Kidney (tissue), 14 donors: ENCODE data around the gene OGFR. TPM values are rescaled to one million over a fixed set of nuclear protein-coding genes. Genes with fewer than 3 reads are reported as not detected.

Source experiments
- DNase-seq, 5 donors: peaks; one replicate each; pipeline ENCODE4 v3.0.0-alpha.2; 2013 to 2020
- FAIRE-seq: peaks from 2 replicates; lab custom pipeline; 2012; peaks lifted over from hg19 to GRCh38; lab: Jason Lieb, UNC
- H3K27ac ChIP-seq, 2 donors: one replicate each; pipeline ENCODE4 v1.7.0; 2013; ENCODE audit warnings: low read depth in 2 of 2, low read length in 2 of 2, inconsistent platforms in 1 of 2
- H3K27me3 ChIP-seq: one replicate; pipeline ENCODE4 v1.7.1; 2013; ENCODE audit warnings: low read length, inconsistent platforms; ENCODE audit not compliant: control insufficient read depth, insufficient read depth
- H3K36me3 ChIP-seq, 3 donors: one replicate each; pipeline versions ENCODE4 v1.7.0 to v1.7.1; 2013; ENCODE audit warnings: low read length in 3 of 3, control low read depth in 1 of 3, inconsistent platforms in 1 of 3; ENCODE audit not compliant: insufficient read depth in 3 of 3, control insufficient read depth in 2 of 3
- H3K4me1 ChIP-seq, 3 donors: one replicate each; pipeline versions ENCODE4 v1.7.0 to v1.7.1; 2013; ENCODE audit warnings: low read length in 3 of 3, inconsistent platforms in 1 of 3, low read depth in 1 of 3; ENCODE audit not compliant: control insufficient read depth in 2 of 3, insufficient read depth in 2 of 3
- H3K4me3 ChIP-seq, 3 donors: one replicate each; pipeline versions ENCODE4 v1.7.0 to v1.8.1; 2013; ENCODE audit warnings: low read length in 3 of 3, control low read depth in 1 of 3, inconsistent platforms in 1 of 3
- H3K9ac ChIP-seq, 3 donors: one replicate each; pipeline versions ENCODE4 v1.7.0 to v1.7.1; 2013; ENCODE audit warnings: low read length in 3 of 3, control low read depth in 1 of 3, inconsistent platforms in 1 of 3
- H3K9me3 ChIP-seq, 3 donors: one replicate each; pipeline versions ENCODE4 v1.7.0 to v1.7.1; 2013; ENCODE audit warnings: low read length in 3 of 3, control low read depth in 1 of 3, inconsistent platforms in 1 of 3; ENCODE audit not compliant: control insufficient read depth in 2 of 3, insufficient read depth in 1 of 3
- CTCF ChIP-seq: IDR thresholded peaks from 3 replicates; pipeline ENCODE4 v1.5.1; 2012; ENCODE audit warnings: mild to moderate bottlenecking, moderate library complexity, borderline replicate concordance; ENCODE audit not compliant: insufficient read depth; ENCODE audit errors: extremely low read depth
- intact Hi-C: fragments of 100-400 bp; cut with DNase I; formaldehyde crosslinking; loops from one replicate; pipeline ENCODE4 v1.11.1; 2022
- polyA plus RNA-seq: library from polyadenylated mRNA; stranded (reverse); fragments of 350-450 nt; fragmentation: Illumina TruSeq; extraction: RNeasy Lipid Tissue Mini Kit (QIAGEN cat#74804); gene quantifications from one replicate; pipeline ENCODE4 v1.2.3, GENCODE V29; 2014; ENCODE audit warnings: low read depth, low replicate concordance; ENCODE audit not compliant: insufficient read depth
- total RNA-seq: library from RNA; stranded (reverse); fragmentation: NEBNext Ultra II Directional; extraction: Animal tissue kit (Norgen Biotek cat#: 25700); gene quantifications from one replicate; pipeline ENCODE4 v1.2.1, GENCODE V29; 2021
- donor health status: control.
- donor health status: control.
- donor health status: control.
- donor health status: control.
- donor health status: control.
- donor health status: DM: yes; HTN: yes; CAD: no.
- donor health status: Normal renal cell carcinoma (clear cell type).

The OGFR gene
- total and polyA plus RNA-seq, 2 donors from 2014 or later: 33.7 to 46.8 TPM

- no peak overlapping the region for H3K9ac ChIP-seq
- TF ChIP-seq CTCF: no peak
- no peaks in the 10 kb centered on the region for H3K27me3 ChIP-seq
- DNase-seq (no peak), FAIRE-seq (no peak)
- no peaks in the 10 kb centered on the region for H3K4me1 ChIP-seq
- H3K4me3 ChIP-seq: no peak overlapping the region
- intact Hi-C loops: no loop called here
- H3K36me3 ChIP-seq: no peaks in the 10 kb centered on the region
- H3K9me3 ChIP-seq: no peaks in the 10 kb centered on the region
- no peak overlapping the region for H3K27ac ChIP-seq
Measured at GRCh38 chr20:62785393-62785792, 19.2 kb upstream of the OGFR start.

- peak in 4 of 5 donors; percentile 80 to 91 (median 85) for DNase-seq
- FAIRE-seq: no peak
- Histone ChIP-seq H3K9me3 (no peaks in the 10 kb centered on the region), H3K36me3 (no peaks in the 10 kb centered on the region), H3K9ac (no peak overlapping the region), H3K27ac (no peak overlapping the region), H3K4me3 (no peak overlapping the region), H3K27me3 (no peaks in the 10 kb centered on the region), H3K4me1 (no peaks in the 10 kb centered on the region)
- intact Hi-C loops: no loop called here
- no peak for TF ChIP-seq CTCF
Measured at GRCh38 chr20:62786157-62786556, 18.5 kb upstream of the OGFR start.

GRCh38 chr20:62787321-62787720 is 17.3 kb upstream of the OGFR start:
- DNase-seq (no peak), FAIRE-seq (no peak)
- Histone ChIP-seq H3K4me3 (no peak overlapping the region), H3K9ac (no peak overlapping the region), H3K36me3 (no peaks in the 10 kb centered on the region), H3K4me1 (no peaks in the 10 kb centered on the region), H3K27me3 (no peaks in the 10 kb centered on the region), H3K27ac (no peak overlapping the region), H3K9me3 (no peaks in the 10 kb centered on the region)
- intact Hi-C loops: no loop called here
- no peak for TF ChIP-seq CTCF

GRCh38 chr20:62787866-62788265 is 16.8 kb upstream of the OGFR start:
- Histone ChIP-seq H3K9ac (no peak overlapping the region), H3K27me3 (no peaks in the 10 kb centered on the region), H3K9me3 (no peaks in the 10 kb centered on the region), H3K36me3 (no peaks in the 10 kb centered on the region), H3K4me3 (no peak overlapping the region), H3K27ac (no peak overlapping the region), H3K4me1 (no peaks in the 10 kb centered on the region)
- intact Hi-C loops: no loop called here
- FAIRE-seq (no peak), DNase-seq (no peak)
- TF ChIP-seq CTCF: no peak
